ENCODE data around the gene ZBTB18. TPM values are rescaled to one million over a fixed set of nuclear protein-coding genes. Genes with fewer than 3 reads are reported as not detected.

Gene ZBTB18
- total and polyA plus RNA-seq, 2 donors (not counting 1 experiment from before 2014, with no cell fraction given): 10.3 to 12.6 TPM

DNA sequence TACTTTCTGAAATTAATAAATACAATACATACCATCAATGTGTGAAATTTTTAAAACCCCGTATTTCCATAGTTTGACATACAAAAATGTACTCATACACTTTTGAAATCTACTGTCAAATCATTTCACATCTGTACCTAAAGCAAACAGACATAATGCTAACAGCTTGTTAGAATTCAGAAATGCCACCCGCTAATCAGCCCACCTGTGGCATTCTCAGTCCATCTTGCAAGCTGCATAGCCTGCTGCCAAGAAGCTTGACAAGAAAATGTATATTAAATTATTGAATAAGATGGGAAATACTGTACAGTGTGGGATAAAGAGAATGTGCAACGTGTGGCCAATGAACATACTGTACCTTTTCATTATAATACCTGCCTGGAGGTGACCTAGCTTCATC is 55.1 kb downstream of the ZBTB18 start:
- Histone ChIP-seq H3K79me2 (ENCODE audit: control insufficient read depth, insufficient read depth, low read length) (no peaks in the 10 kb centered on the region), H2AFZ (ENCODE audit: low read length) (no peak overlapping the region)

More for the DNA sequence above, 55.1 kb downstream of the ZBTB18 start:
- Histone ChIP-seq H3K36me3 (ENCODE audit: control insufficient read depth, insufficient read depth, low read length) (no peaks in the 10 kb centered on the region), H3K9me3 (ENCODE audit: control insufficient read depth, insufficient read depth, low read depth, low read length) (no peaks in the 10 kb centered on the region), H4K20me1 (ENCODE audit: control insufficient read depth, extremely low read depth, insufficient read depth, low read length) (no peaks in the 10 kb centered on the region), H3K4me2 (ENCODE audit: extremely low read depth, insufficient read depth, low read length) (no peak overlapping the region), H3K9ac (ENCODE audit: insufficient read depth, low read length) (no peak overlapping the region), H3K4me3 (replicated peaks in 1 of 4; ENCODE audit: control extremely low read depth in 1 of 4, insufficient read depth in 1 of 4, low read depth in 3 of 4, low read length in 4 of 4) (no peak overlapping the region), H3K27ac (ENCODE audit: insufficient read depth, low read length) (no peak overlapping the region), H3K4me1 (ENCODE audit: control insufficient read depth, extremely low read depth, insufficient read depth, low read length) (peaks cover 2% of the 10 kb centered on the region), H3K27me3 (ENCODE audit: control insufficient read depth, insufficient read depth, low read length) (no peaks in the 10 kb centered on the region)
- TF ChIP-seq EZH2 (IDR thresholded peaks at IDR 0.05; ENCODE audit: low read length, missing control alignments): no peak
- TF ChIP-seq, protein P1, sequence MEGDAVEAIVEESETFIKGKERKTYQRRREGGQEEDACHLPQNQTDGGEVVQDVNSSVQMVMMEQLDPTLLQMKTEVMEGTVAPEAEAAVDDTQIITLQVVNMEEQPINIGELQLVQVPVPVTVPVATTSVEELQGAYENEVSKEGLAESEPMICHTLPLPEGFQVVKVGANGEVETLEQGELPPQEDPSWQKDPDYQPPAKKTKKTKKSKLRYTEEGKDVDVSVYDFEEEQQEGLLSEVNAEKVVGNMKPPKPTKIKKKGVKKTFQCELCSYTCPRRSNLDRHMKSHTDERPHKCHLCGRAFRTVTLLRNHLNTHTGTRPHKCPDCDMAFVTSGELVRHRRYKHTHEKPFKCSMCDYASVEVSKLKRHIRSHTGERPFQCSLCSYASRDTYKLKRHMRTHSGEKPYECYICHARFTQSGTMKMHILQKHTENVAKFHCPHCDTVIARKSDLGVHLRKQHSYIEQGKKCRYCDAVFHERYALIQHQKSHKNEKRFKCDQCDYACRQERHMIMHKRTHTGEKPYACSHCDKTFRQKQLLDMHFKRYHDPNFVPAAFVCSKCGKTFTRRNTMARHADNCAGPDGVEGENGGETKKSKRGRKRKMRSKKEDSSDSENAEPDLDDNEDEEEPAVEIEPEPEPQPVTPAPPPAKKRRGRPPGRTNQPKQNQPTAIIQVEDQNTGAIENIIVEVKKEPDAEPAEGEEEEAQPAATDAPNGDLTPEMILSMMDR (conservative IDR thresholded peaks at IDR 0.05 in 1 of 2, IDR thresholded peaks at IDR 0.05 in 1 of 2; ENCODE audit: low read depth in 1 of 2, low read length in 2 of 2): no peak
- DNase-seq (ENCODE audit: low read depth in 2 of 2): no peak

Other genes with a start within 250 kb of the ZBTB18 start
- 33.1 and 37.8 TPM in 2 replicates for gene AKT3, start 201.0 kb upstream of the ZBTB18 start, total RNA-seq
- 24.6 and 42.0 TPM in 2 replicates for gene AKT3, start 201.0 kb upstream of the ZBTB18 start, polyA plus RNA-seq